Endothelial cell of coronary artery (primary cell): ENCODE data around the gene UTS2B. TPM values are rescaled to one million over a fixed set of nuclear protein-coding genes. Genes with fewer than 3 reads are reported as not detected.

ENCODE experiments used
- total RNA-seq: library from RNA; depleted of rRNA; stranded (reverse); fragments of >200 nt; gene quantifications from 2 replicates; pipeline ENCODE4 v1.2.3, GENCODE V29; 2014

Gene UTS2B
- 0.56 TPM in 1 of 2 replicates, not detected in the other for total RNA-seq

GRCh38 chr3:191329654-191330529 lies at the start of gene UTS2B:
TSS of gene UTS2B (minus strand) at chr3:191330526. CDS start at chr3:191282189, 48,337 bp downstream.

GRCh38 chr3:191328962-191329653 lies 1.2 kb downstream of the UTS2B start, which contains the start of gene CCDC50:
TSS of gene CCDC50 (plus strand) at chr3:191329394. CDS start at chr3:191329675, 281 bp downstream.

Other genes starting within 250 kb of the UTS2B start
- gene OSTN, start 131.3 kb downstream of the UTS2B start, total RNA-seq = not detected in 2 replicates
- 136 and 208 TPM in 2 replicates for gene CCDC50, start 1.1 kb downstream of the UTS2B start, total RNA-seq
- gene PYDC2, start 130.6 kb upstream of the UTS2B start, total RNA-seq = not detected in 2 replicates